Neutrophil (primary cell): ENCODE results near the gene PEX3.

ENCODE experiments used
- H3K27ac ChIP-seq: fragments of 200-600 bp; sonication (generic); 2 replicates; pipeline ENCODE4 v1.5.1; 2016; ENCODE audit warnings: mild to moderate bottlenecking, moderate library complexity
- H3K27me3 ChIP-seq: fragments of 200-600 bp; sonication (generic); 2 replicates; pipeline ENCODE4 v1.6.0; 2016; ENCODE audit warnings: mild to moderate bottlenecking
- H3K36me3 ChIP-seq: fragments of 200-600 bp; sonication (generic); 2 replicates; pipeline ENCODE4 v1.5.1; 2017
- H3K4me1 ChIP-seq, 2 experiments: fragments of 200-600 bp in 1 of 2; sonication (generic) in 1 of 2; 1 replicate in 1 of 2; 2 replicates in 1 of 2; pipeline versions ENCODE4 v1.5.1 to v1.6.1; 2013 to 2016; ENCODE audit warnings: low read depth in 1 of 2, low read length in 1 of 2, mild to moderate bottlenecking in 1 of 2, moderate library complexity in 1 of 2; ENCODE audit not compliant: control insufficient read depth in 1 of 2, insufficient read depth in 1 of 2
- H3K4me3 ChIP-seq, 2 experiments: fragments of 200-600 bp in 1 of 2; sonication (generic) in 1 of 2; 1 replicate in 1 of 2; 2 replicates in 1 of 2; pipeline ENCODE4 v1.5.1; 2013 to 2016; ENCODE audit warnings: low read depth in 1 of 2, low read length in 1 of 2, mild to moderate bottlenecking in 1 of 2, moderate library complexity in 1 of 2
- H3K9me3 ChIP-seq: fragments of 200-600 bp; sonication (generic); 2 replicates; pipeline ENCODE4 v1.5.1; 2016
- TF ChIP-seq, protein P1 (sequence below): fragments of 200-600 bp; sonication (generic); IDR thresholded peaks from 2 replicates; pipeline ENCODE4 v1.5.1; 2016; ENCODE audit warnings: antibody characterized with exemption

Gene PEX3

DNA sequence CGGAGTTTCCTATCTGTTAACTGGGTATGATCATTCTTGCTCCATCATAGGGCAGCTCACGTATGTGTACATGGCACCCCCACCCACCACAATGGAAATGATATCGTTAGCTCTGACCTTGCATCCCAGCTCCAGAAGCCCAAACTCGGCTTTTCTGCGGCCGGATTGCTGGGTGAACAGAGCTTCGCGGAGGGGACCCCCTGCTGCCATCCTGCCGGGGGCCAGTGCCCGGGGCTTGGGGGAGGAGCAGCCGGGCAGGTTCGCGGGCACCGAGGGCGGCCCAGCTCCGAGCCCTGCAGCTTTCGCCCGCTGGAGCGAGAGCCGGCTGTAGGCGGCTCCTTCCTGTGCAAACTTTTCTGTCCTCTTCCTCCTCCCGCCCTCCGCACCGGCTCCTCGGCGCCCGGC lies 85.9 kb downstream of the PEX3 start:
- H3K27ac ChIP-seq: peak overlapping the region; percentile 48
- H3K9me3 ChIP-seq: no peaks in the 10 kb centered on the region
- peaks cover 17% of the 10 kb centered on the region for H3K27me3 ChIP-seq
- H3K4me3 ChIP-seq: peak overlapping the region; percentile 51 to 60
- H3K4me1 ChIP-seq: peaks cover 11 to 14% of the 10 kb centered on the region in 2 experiments
- TF ChIP-seq, protein P1, sequence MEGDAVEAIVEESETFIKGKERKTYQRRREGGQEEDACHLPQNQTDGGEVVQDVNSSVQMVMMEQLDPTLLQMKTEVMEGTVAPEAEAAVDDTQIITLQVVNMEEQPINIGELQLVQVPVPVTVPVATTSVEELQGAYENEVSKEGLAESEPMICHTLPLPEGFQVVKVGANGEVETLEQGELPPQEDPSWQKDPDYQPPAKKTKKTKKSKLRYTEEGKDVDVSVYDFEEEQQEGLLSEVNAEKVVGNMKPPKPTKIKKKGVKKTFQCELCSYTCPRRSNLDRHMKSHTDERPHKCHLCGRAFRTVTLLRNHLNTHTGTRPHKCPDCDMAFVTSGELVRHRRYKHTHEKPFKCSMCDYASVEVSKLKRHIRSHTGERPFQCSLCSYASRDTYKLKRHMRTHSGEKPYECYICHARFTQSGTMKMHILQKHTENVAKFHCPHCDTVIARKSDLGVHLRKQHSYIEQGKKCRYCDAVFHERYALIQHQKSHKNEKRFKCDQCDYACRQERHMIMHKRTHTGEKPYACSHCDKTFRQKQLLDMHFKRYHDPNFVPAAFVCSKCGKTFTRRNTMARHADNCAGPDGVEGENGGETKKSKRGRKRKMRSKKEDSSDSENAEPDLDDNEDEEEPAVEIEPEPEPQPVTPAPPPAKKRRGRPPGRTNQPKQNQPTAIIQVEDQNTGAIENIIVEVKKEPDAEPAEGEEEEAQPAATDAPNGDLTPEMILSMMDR: no peak
- H3K36me3 ChIP-seq: no peaks in the 10 kb centered on the region

DNA sequence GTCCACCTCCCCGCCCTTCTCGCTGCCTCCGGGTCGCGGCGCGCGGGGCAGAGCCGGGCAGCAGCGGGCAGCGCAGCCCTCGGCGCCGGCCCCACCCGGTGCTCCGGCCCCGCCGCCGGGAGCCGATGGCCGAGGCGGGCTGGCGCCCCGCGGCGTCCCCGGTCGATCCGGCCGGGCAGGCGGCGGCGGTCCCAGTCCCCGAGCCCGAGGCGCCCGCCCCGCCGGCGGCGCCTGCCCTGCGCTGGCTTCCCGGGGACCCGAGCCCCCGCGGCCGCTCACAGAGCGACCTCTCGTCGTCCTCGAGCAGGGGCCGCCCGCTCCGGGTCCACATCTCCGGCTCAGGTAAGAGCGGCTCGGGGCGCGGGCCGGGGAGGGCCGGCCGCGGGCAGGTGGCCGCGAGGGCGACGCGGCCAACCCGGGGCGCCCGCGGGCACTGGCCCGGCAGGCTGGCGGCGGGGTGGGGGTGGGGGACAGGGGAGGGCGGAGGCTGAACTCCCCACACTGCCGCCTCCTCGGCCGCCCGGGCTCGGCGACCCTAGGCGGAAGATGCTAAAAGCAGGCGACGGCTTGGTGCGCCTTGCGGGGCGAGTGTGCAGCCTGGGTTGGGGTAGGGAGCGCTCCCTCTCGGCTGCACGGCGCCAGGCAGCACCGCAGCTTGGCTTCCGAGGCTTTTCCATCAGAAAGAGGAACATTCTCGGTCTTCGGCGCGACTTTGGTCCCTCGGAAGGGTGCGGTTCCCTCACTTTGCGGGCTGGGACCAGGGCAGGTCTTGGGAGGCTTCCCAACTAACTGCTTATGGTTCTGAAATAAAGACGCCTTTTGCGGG lies 86.5 kb downstream of the PEX3 start:
- Histone ChIP-seq H3K27ac (peak overlapping the region; percentile 48), H3K36me3 (no peaks in the 10 kb centered on the region), H3K27me3 (peaks cover 17% of the 10 kb centered on the region), H3K4me1 (peaks cover 11 to 14% of the 10 kb centered on the region in 2 experiments), H3K4me3 (peak overlapping the region; percentile 51 to 61), H3K9me3 (no peaks in the 10 kb centered on the region)
- TF ChIP-seq, protein P1: no peak

DNA sequence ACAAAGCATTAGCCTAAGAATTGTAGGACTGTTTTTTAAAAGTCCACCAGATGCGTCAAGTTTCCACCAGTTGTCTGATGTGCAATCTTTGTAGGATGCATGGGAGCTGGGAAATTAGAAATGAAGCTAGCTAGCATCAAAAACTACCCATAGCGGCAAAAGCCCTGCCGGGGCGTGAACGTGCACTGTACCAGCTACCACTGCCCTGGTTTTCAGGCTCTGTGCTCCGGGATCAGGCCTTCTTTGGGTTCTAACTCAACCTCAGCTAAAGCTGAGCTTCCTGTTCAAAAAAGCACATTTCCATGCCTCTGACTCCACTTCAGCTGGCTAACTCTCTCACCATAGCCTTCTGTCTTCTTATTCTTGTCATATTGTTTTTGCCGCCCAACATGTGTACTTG lies 87.8 kb downstream of the PEX3 start:
- TF ChIP-seq, protein P1: no peak
- no peaks in the 10 kb centered on the region for H3K9me3 ChIP-seq
- peaks cover 11 to 14% of the 10 kb centered on the region in 2 experiments for H3K4me1 ChIP-seq
- H3K36me3 ChIP-seq: no peaks in the 10 kb centered on the region
- no peak overlapping the region for H3K4me3 ChIP-seq
- H3K27me3 ChIP-seq: peaks cover 17% of the 10 kb centered on the region
- H3K27ac ChIP-seq: no peak overlapping the region

DNA sequence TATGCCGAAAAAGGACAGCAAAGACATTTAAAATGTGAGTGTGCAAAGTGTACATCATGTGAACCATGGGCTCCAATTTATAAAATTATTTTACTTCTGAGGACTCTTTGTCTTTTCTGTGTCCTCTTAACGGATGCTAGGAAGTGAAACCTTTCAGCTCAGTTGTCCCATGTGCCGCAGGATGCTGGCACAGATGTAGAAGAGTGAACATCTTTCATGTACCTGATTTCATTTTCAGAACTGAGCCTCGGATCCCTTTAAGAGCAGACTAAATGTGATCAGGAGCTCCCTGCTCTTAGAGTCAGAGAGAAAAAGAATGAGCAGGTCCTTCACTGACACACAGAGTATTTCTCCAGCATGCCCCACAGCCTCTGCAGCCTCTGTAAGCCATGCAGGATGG lies 88.5 kb downstream of the PEX3 start:
- Histone ChIP-seq H3K27ac (no peak overlapping the region), H3K4me3 (no peak overlapping the region), H3K36me3 (no peaks in the 10 kb centered on the region), H3K9me3 (no peaks in the 10 kb centered on the region), H3K4me1 (peaks cover 11 to 14% of the 10 kb centered on the region in 2 experiments), H3K27me3 (peaks cover 17% of the 10 kb centered on the region)
- TF ChIP-seq, protein P1: no peak

DNA sequence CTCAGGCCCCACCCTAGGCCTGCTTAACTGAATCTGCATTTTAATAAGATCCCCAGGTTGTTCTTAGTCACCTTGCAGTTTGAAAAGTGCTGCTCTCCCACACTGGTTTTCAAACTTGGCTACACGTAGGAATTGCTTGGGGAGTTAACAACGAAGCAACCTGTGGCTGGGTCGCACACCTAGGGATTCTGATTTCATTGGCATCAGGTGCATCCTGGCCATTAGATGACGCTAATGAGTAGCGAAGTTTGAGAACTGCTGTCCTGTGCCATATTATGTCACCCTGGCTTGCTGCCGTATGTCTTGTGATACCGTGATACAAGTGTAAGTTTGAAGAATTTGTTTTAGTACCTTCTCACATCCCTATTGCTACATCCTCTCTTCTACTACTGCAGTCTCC lies 89.1 kb downstream of the PEX3 start:
- Histone ChIP-seq H3K27me3 (peaks cover 17% of the 10 kb centered on the region), H3K9me3 (no peaks in the 10 kb centered on the region), H3K4me1 (peaks cover 11 to 14% of the 10 kb centered on the region in 2 experiments), H3K36me3 (no peaks in the 10 kb centered on the region), H3K27ac (no peak overlapping the region), H3K4me3 (no peak overlapping the region)
- TF ChIP-seq, protein P1: no peak
